Liver (tissue), 3 donors: ENCODE results near the gene MYBPC3.
"Not testable (repeated sequence)": the region's sequence is repeated elsewhere in the genome, so short reads cannot be mapped to it uniquely, and the experiment has no call there.

Experiments
- EGR1 ChIP-seq, 2 donors: IDR thresholded peaks; 2 replicates each; pipeline ENCODE4 v1.6.1; 2016 to 2018; ENCODE audit warnings: antibody characterized with exemption in 2 of 2, low read depth in 2 of 2
- GABPA ChIP-seq, 2 donors: IDR thresholded peaks in 1 of 2; conservative IDR thresholded peaks in 1 of 2; 2 replicates each; pipeline ENCODE4 v1.6.1; 2016; ENCODE audit warnings: antibody characterized with exemption in 2 of 2, mild to moderate bottlenecking in 1 of 2, moderate library complexity in 1 of 2
- HNF4A ChIP-seq, 2 donors: conservative IDR thresholded peaks; 2 replicates each; pipeline ENCODE4 v1.6.1; 2016; ENCODE audit warnings: antibody characterized with exemption in 2 of 2, mild to moderate bottlenecking in 2 of 2
- JUND ChIP-seq, 2 donors: IDR thresholded peaks; 2 replicates each; pipeline ENCODE4 v1.6.1; 2016; ENCODE audit warnings: antibody characterized with exemption in 2 of 2
- RAD21 ChIP-seq, 2 donors: IDR thresholded peaks; 2 replicates each; pipeline ENCODE4 v1.6.1; 2016; ENCODE audit warnings: antibody characterized with exemption in 2 of 2, mild to moderate bottlenecking in 2 of 2
- RXRA ChIP-seq, 2 donors: IDR thresholded peaks; 2 replicates each; pipeline ENCODE4 v1.6.1; 2017 to 2018; ENCODE audit warnings: antibody characterized with exemption in 2 of 2, mild to moderate bottlenecking in 1 of 2
- SP1 ChIP-seq: IDR thresholded peaks from 2 replicates; pipeline ENCODE4 v1.6.1; 2018; ENCODE audit warnings: antibody characterized with exemption, mild to moderate bottlenecking
- TAF1 ChIP-seq: conservative IDR thresholded peaks from 2 replicates; pipeline ENCODE4 v1.6.1; 2016; ENCODE audit warnings: antibody characterized with exemption, mild to moderate bottlenecking
- YY1 ChIP-seq: IDR thresholded peaks from 2 replicates; pipeline ENCODE4 v1.6.1; 2016; ENCODE audit warnings: antibody characterized with exemption, mild to moderate bottlenecking
- TF ChIP-seq, protein P1 (sequence below): fragments of 150-350 bp; IDR thresholded peaks from 2 replicates; pipeline ENCODE4 v1.5.1; 2017; ENCODE audit warnings: improper control_type of control experiment, low read depth, low read length; ENCODE audit not compliant: missing input control
- TF ChIP-seq, protein P2 (sequence below): IDR thresholded peaks from 2 replicates; pipeline ENCODE4 v1.6.1; 2016; ENCODE audit warnings: antibody characterized with exemption
- TF ChIP-seq, protein P3 (sequence below): IDR thresholded peaks from 2 replicates; pipeline ENCODE4 v1.6.1; 2016; ENCODE audit warnings: antibody characterized with exemption, mild to moderate bottlenecking
- TF ChIP-seq, protein P4 (sequence below): IDR thresholded peaks from 2 replicates; pipeline ENCODE4 v1.6.1; 2016; ENCODE audit warnings: antibody characterized with exemption
- TF ChIP-seq, protein P5 (sequence below): IDR thresholded peaks from 2 replicates; pipeline ENCODE4 v1.6.1; 2016; ENCODE audit warnings: antibody characterized with exemption
- donor health status: healthy.
- donor health status: healthy.

DNA sequence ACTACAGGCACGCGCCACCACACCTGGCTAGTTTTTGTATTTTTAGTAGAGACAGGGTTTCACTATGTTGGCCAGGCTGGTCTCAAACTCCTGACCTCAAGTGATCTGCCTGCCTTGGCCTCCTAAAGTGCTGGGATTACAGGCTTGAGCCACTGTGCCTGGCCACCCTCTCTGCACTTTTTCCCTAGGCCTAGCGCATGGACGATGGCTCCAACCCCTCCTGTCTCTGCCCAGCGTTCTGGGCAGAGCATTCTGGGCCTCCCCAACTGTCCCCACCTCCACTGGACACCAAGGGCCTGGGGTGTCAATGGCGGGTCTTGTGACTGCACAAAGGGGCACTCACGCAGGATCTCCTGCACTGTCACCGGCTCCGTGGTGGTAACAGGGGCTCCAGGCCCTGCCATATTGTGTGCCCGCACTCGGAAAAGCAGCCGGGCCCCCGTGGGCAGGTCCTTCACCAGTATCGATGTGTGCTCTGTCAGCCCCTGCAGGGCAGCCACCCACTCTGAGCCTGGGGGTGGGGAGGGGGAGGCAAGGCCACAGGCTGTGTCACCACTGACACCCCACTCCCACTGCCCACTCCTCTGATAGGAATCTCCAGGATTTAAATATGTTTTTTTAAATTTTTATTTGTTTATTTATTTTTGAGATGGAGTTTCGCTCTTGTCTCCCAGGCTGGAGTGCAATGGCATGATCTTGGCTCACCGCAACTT, 17.6 kb downstream of the MYBPC3 start:
- TF ChIP-seq, protein P1, sequence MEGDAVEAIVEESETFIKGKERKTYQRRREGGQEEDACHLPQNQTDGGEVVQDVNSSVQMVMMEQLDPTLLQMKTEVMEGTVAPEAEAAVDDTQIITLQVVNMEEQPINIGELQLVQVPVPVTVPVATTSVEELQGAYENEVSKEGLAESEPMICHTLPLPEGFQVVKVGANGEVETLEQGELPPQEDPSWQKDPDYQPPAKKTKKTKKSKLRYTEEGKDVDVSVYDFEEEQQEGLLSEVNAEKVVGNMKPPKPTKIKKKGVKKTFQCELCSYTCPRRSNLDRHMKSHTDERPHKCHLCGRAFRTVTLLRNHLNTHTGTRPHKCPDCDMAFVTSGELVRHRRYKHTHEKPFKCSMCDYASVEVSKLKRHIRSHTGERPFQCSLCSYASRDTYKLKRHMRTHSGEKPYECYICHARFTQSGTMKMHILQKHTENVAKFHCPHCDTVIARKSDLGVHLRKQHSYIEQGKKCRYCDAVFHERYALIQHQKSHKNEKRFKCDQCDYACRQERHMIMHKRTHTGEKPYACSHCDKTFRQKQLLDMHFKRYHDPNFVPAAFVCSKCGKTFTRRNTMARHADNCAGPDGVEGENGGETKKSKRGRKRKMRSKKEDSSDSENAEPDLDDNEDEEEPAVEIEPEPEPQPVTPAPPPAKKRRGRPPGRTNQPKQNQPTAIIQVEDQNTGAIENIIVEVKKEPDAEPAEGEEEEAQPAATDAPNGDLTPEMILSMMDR, result not testable (repeated sequence)
- TF ChIP-seq JUND (IDR thresholded peaks at IDR 0.05); TAF1; RAD21 (IDR thresholded peaks at IDR 0.05); SP1; GABPA (IDR thresholded peaks at IDR 0.05 in 1 of 2, conservative IDR thresholded peaks at IDR 0.05 in 1 of 2); RXRA (IDR thresholded peaks at IDR 0.05); EGR1 (IDR thresholded peaks at IDR 0.05; ENCODE audit: low read depth in 2 of 2); YY1; HNF4A (conservative IDR thresholded peaks at IDR 0.05): not testable (repeated sequence)
- TF ChIP-seq, protein P2, sequence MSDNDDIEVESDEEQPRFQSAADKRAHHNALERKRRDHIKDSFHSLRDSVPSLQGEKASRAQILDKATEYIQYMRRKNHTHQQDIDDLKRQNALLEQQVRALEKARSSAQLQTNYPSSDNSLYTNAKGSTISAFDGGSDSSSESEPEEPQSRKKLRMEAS, result not testable (repeated sequence)
- TF ChIP-seq, protein P3, sequence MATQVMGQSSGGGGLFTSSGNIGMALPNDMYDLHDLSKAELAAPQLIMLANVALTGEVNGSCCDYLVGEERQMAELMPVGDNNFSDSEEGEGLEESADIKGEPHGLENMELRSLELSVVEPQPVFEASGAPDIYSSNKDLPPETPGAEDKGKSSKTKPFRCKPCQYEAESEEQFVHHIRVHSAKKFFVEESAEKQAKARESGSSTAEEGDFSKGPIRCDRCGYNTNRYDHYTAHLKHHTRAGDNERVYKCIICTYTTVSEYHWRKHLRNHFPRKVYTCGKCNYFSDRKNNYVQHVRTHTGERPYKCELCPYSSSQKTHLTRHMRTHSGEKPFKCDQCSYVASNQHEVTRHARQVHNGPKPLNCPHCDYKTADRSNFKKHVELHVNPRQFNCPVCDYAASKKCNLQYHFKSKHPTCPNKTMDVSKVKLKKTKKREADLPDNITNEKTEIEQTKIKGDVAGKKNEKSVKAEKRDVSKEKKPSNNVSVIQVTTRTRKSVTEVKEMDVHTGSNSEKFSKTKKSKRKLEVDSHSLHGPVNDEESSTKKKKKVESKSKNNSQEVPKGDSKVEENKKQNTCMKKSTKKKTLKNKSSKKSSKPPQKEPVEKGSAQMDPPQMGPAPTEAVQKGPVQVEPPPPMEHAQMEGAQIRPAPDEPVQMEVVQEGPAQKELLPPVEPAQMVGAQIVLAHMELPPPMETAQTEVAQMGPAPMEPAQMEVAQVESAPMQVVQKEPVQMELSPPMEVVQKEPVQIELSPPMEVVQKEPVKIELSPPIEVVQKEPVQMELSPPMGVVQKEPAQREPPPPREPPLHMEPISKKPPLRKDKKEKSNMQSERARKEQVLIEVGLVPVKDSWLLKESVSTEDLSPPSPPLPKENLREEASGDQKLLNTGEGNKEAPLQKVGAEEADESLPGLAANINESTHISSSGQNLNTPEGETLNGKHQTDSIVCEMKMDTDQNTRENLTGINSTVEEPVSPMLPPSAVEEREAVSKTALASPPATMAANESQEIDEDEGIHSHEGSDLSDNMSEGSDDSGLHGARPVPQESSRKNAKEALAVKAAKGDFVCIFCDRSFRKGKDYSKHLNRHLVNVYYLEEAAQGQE, result not testable (repeated sequence)
- TF ChIP-seq, protein P4, sequence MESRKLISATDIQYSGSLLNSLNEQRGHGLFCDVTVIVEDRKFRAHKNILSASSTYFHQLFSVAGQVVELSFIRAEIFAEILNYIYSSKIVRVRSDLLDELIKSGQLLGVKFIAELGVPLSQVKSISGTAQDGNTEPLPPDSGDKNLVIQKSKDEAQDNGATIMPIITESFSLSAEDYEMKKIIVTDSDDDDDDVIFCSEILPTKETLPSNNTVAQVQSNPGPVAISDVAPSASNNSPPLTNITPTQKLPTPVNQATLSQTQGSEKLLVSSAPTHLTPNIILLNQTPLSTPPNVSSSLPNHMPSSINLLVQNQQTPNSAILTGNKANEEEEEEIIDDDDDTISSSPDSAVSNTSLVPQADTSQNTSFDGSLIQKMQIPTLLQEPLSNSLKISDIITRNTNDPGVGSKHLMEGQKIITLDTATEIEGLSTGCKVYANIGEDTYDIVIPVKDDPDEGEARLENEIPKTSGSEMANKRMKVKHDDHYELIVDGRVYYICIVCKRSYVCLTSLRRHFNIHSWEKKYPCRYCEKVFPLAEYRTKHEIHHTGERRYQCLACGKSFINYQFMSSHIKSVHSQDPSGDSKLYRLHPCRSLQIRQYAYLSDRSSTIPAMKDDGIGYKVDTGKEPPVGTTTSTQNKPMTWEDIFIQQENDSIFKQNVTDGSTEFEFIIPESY, result not testable (repeated sequence)
- TF ChIP-seq, protein P5, sequence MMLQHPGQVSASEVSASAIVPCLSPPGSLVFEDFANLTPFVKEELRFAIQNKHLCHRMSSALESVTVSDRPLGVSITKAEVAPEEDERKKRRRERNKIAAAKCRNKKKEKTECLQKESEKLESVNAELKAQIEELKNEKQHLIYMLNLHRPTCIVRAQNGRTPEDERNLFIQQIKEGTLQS, result not testable (repeated sequence)
